HepG2 (cell line): Measurements from ENCODE around the gene RAB28. TPM values are rescaled to one million over a fixed set of nuclear protein-coding genes. Genes with fewer than 3 reads are reported as not detected.

Experiments
- ATAC-seq: fragments of 200-7000 bp; cut with Tn5 transposase; 3 replicates; pipeline ENCODE4 v1.9.1; 2020; ENCODE audit warnings: mild to moderate bottlenecking, moderate library complexity
- BruUV-seq: library from RNA; stranded (reverse); fragments of 400-500 nt; replicated peaks from 2 replicates; lab custom pipeline; 2021; lab: Mats Ljungman, UMichigan
- CTCF ChIA-PET: fragments of 300-600 bp; formaldehyde crosslinking; extraction: SDS; loops from one replicate; lab custom pipeline; 2021; ENCODE audit warnings: low total read pairs, inconsistent platforms, low intra/inter-chr PET ratio; lab: Yijun Ruan, JAX
- POLR2A ChIA-PET: fragments of 350-600 bp; sonication (Branson Sonifier 250); formaldehyde crosslinking; loops from one replicate; lab custom pipeline; 2020; ENCODE audit warnings: antibody characterized with exemption, inconsistent platforms; lab: Yijun Ruan, JAX
- DNase-seq: peaks from one replicate; pipeline ENCODE4 v3.0.0-alpha.2; 2015; ENCODE audit warnings: low spot score
- FAIRE-seq: peaks from 3 replicates; lab custom pipeline; 2011; peaks lifted over from hg19 to GRCh38; lab: Jason Lieb, UNC
- H2AFZ ChIP-seq: one replicate; pipeline ENCODE4 v1.6.1; 2011; ENCODE audit warnings: low read length, inconsistent platforms
- H3K27ac ChIP-seq: fragments of 300-600 bp; 3 replicates; pipeline ENCODE4 v1.8.0; 2011; ENCODE audit warnings: mixed run types, mild to moderate bottlenecking, mixed read lengths, low read length, inconsistent platforms; ENCODE audit not compliant: insufficient read depth; ENCODE audit errors: extremely low read length
- H3K27me3 ChIP-seq, 2 experiments: fragments of 200-600 bp in 1 of 2; 2 replicates in 1 of 2; 3 replicates in 1 of 2; pipeline versions ENCODE4 v1.6.0 to v1.8.0; 2011; ENCODE audit warnings: low read length in 2 of 2, mild to moderate bottlenecking in 2 of 2, moderate library complexity in 2 of 2, inconsistent platforms in 1 of 2; ENCODE audit not compliant: insufficient read depth in 2 of 2, control insufficient read depth in 1 of 2
- H3K36me3 ChIP-seq, 2 experiments: fragments of 200-600 bp in 1 of 2; replicated peaks in 1 of 2; 2 replicates in 1 of 2; 3 replicates in 1 of 2; pipeline versions ENCODE4 v1.5.1 to v1.8.0; 2011; ENCODE audit warnings: low read length in 2 of 2, inconsistent platforms in 1 of 2; ENCODE audit not compliant: insufficient read depth in 2 of 2, control insufficient read depth in 1 of 2
- H3K4me1 ChIP-seq: 2 replicates; pipeline ENCODE4 v1.5.1; 2012; ENCODE audit warnings: low read length, inconsistent platforms; ENCODE audit not compliant: insufficient read depth
- H3K4me2 ChIP-seq: 2 replicates; pipeline ENCODE4 v1.6.0; 2011; ENCODE audit warnings: low read depth, low read length, inconsistent platforms
- H3K4me3 ChIP-seq, 3 experiments: fragments of 200-600 bp in 1 of 3; sonication (generic), shearing (Covaris generic) in 1 of 3; replicated peaks in 1 of 3; 2 replicates each; pipeline ENCODE4 v1.5.1; 2011 to 2016; ENCODE audit warnings: low read length in 3 of 3, inconsistent platforms in 2 of 3, low read depth in 2 of 3, mild to moderate bottlenecking in 2 of 3, control low read depth in 1 of 3, mixed read lengths in 1 of 3; ENCODE audit not compliant: insufficient read depth in 1 of 3
- H3K79me2 ChIP-seq: one replicate; pipeline ENCODE4 v1.6.1; 2011; ENCODE audit warnings: low read length, inconsistent platforms; ENCODE audit not compliant: insufficient read depth
- H3K9ac ChIP-seq: 2 replicates; pipeline ENCODE4 v1.6.0; 2011; ENCODE audit warnings: mild to moderate bottlenecking, low read depth, low read length, inconsistent platforms; ENCODE audit not compliant: insufficient read depth
- H3K9me3 ChIP-seq: 2 replicates; pipeline ENCODE4 v1.5.1; 2012; ENCODE audit warnings: mild to moderate bottlenecking, low read length
- H4K20me1 ChIP-seq: 2 replicates; pipeline ENCODE4 v1.6.0; 2011; ENCODE audit warnings: inconsistent platforms, mild to moderate bottlenecking, low read length, moderate library complexity; ENCODE audit not compliant: insufficient read depth
- BCL6 ChIP-seq: IDR thresholded peaks from 2 replicates; pipeline ENCODE4 v1.6.1; 2016; ENCODE audit warnings: missing genetic modification reagents, missing compliant biosample characterization
- CAMTA2 ChIP-seq: sonication (generic); formaldehyde crosslinking; IDR thresholded peaks from 2 replicates; pipeline ENCODE4 v1.4.0; 2020; ENCODE audit warnings: mild to moderate bottlenecking, missing genetic modification reagents, borderline replicate concordance
- CBX5 ChIP-seq: sonication (generic); formaldehyde crosslinking; IDR thresholded peaks from 2 replicates; pipeline ENCODE4 v1.4.0; 2020; ENCODE audit warnings: missing genetic modification reagents, borderline replicate concordance
- GTF3A ChIP-seq: sonication (generic); formaldehyde crosslinking; conservative IDR thresholded peaks from 2 replicates; pipeline ENCODE4 v1.4.0; 2020; ENCODE audit warnings: mild to moderate bottlenecking, missing genetic modification reagents
- KAT7 ChIP-seq: IDR thresholded peaks from 2 replicates; pipeline ENCODE4 v1.6.1; 2018; ENCODE audit warnings: borderline replicate concordance, missing compliant biosample characterization
- KMT2B ChIP-seq: IDR thresholded peaks from 2 replicates; pipeline ENCODE4 v1.6.1; 2016; ENCODE audit warnings: missing genetic modification reagents, missing compliant biosample characterization
- U2AF1 ChIP-seq: fragments of 200-400 bp; formaldehyde crosslinking; optimal IDR thresholded peaks from 2 replicates; pipeline ENCODE3; 2017; ENCODE audit warnings: mild to moderate bottlenecking, low read depth, low read length
- ZC3H4 ChIP-seq: sonication (generic); formaldehyde crosslinking; IDR thresholded peaks from 2 replicates; pipeline ENCODE4 v1.4.0; 2020; ENCODE audit warnings: missing genetic modification reagents, borderline replicate concordance
- ZFP82 ChIP-seq: sonication (generic); formaldehyde crosslinking; IDR thresholded peaks from 2 replicates; pipeline ENCODE4 v1.5.1; 2020; ENCODE audit warnings: mild to moderate bottlenecking, missing genetic modification reagents, borderline replicate concordance
- ZNF260 ChIP-seq: sonication (generic); formaldehyde crosslinking; IDR thresholded peaks from 2 replicates; pipeline ENCODE4 v1.4.0; 2020; ENCODE audit warnings: missing genetic modification reagents, low read depth, mild to moderate bottlenecking, borderline replicate concordance
- ZNF383 ChIP-seq: sonication (generic); formaldehyde crosslinking; IDR thresholded peaks from 2 replicates; pipeline ENCODE4 v1.4.0; 2020; ENCODE audit warnings: missing genetic modification reagents, mild to moderate bottlenecking, borderline replicate concordance
- ZNF547 ChIP-seq: sonication (generic); formaldehyde crosslinking; IDR thresholded peaks from 2 replicates; pipeline ENCODE4 v1.5.1; 2020; ENCODE audit warnings: mild to moderate bottlenecking, missing genetic modification reagents
- ZNF564 ChIP-seq: sonication (generic); formaldehyde crosslinking; IDR thresholded peaks from 2 replicates; pipeline ENCODE4 v1.8.1; 2023; ENCODE audit warnings: mild to moderate bottlenecking, missing genetic modification reagents
- in situ Hi-C: cut with HindIII; loops from 2 replicates; pipeline ENCODE4 v1.10.0; 2017; ENCODE audit warnings: low pct_unique_long_range_greater_than_20kb; ENCODE audit not compliant: extremely low pct_ligation_motif_present
- intact Hi-C: fragments of 100-400 bp; cut with micrococcal nuclease; formaldehyde crosslinking; loops from one replicate; pipeline ENCODE4 v1.10.0; 2022; ENCODE audit not compliant: unreplicated experiment
- polyA plus RNA-seq, 8 experiments: library from polyadenylated mRNA; depleted of rRNA in 3 of 8; stranded (reverse) in 7 of 8; unstranded in 1 of 8; fragments of >200 nt; fragmentation: Illumina TruSeq in 4 of 8; extraction: Trizol in 4 of 8; gene quantifications; 2 replicates each; pipeline versions ENCODE4 v1.2.1 to v1.2.3, GENCODE V29; 2011 to 2016; ENCODE audit warnings: low read depth in 4 of 8, missing spikeins in 1 of 8, mixed read lengths in 1 of 8; ENCODE audit not compliant: insufficient read depth in 1 of 8
- total RNA-seq, 5 experiments: library from RNA; depleted of rRNA; stranded (reverse); fragments of >200 nt; fragmentation: Illumina TruSeq; extraction: Trizol; gene quantifications; 2 replicates each; pipeline ENCODE4 v1.2.3, GENCODE V29; 2016; ENCODE audit warnings: low read depth in 1 of 5
- TF ChIP-seq, protein P1 (sequence below): sonication (generic); formaldehyde crosslinking; IDR thresholded peaks from 2 replicates; pipeline ENCODE4 v1.4.0; 2020; ENCODE audit warnings: mild to moderate bottlenecking, missing genetic modification reagents
- TF ChIP-seq, protein P2 (sequence below): sonication (generic); formaldehyde crosslinking; IDR thresholded peaks from 2 replicates; pipeline ENCODE4 v1.5.0; 2020; ENCODE audit warnings: mild to moderate bottlenecking, missing genetic modification reagents

RAB28 gene
- total and polyA plus RNA-seq, 2 of the 13 experiments (the other 11 are each of a cell fraction or from before 2014, with no cell fraction given): 11.8 to 18.2 TPM

DNA sequence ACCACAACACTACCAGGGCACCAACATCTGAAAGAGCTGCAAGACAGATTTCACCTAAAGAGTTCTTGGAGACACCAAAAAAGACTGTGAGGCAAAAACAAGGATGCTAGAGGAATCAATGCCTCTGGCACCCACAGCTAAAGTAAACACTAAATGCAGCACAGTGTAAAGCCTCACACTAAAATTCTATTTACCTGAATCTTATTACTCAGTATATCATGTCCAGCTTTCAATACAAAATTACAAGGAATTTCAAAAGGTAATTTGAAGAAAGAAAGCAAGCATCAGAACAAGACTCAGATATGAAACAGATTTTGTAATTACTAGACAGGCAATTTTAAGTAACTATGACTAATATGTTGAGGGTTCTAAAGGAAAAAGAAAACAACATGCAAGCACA, 19.6 kb downstream of the RAB28 start:
- H3K36me3 ChIP-seq: no peaks in the 10 kb centered on the region
- no peaks in the 10 kb centered on the region for H3K27me3 ChIP-seq
- no peak overlapping the region for H3K4me3 ChIP-seq
- H2AFZ ChIP-seq: no peak overlapping the region
- BruUV-seq: no TSS peak
- intact Hi-C loops: no loop called here
- no peak for ATAC-seq
- H3K4me2 ChIP-seq: no peak overlapping the region
- CTCF ChIA-PET: no interaction called here
- no peak for DNase-seq
- H3K9me3 ChIP-seq: no peaks in the 10 kb centered on the region
- H3K79me2 ChIP-seq: no peaks in the 10 kb centered on the region
- in situ Hi-C loops: no loop called here
- no peaks in the 10 kb centered on the region for H4K20me1 ChIP-seq
- FAIRE-seq: no peak
- no peak for TF ChIP-seq U2AF1
- TF ChIP-seq KAT7 (CRISPR knock-in tag): no peak
- TF ChIP-seq, protein P1, sequence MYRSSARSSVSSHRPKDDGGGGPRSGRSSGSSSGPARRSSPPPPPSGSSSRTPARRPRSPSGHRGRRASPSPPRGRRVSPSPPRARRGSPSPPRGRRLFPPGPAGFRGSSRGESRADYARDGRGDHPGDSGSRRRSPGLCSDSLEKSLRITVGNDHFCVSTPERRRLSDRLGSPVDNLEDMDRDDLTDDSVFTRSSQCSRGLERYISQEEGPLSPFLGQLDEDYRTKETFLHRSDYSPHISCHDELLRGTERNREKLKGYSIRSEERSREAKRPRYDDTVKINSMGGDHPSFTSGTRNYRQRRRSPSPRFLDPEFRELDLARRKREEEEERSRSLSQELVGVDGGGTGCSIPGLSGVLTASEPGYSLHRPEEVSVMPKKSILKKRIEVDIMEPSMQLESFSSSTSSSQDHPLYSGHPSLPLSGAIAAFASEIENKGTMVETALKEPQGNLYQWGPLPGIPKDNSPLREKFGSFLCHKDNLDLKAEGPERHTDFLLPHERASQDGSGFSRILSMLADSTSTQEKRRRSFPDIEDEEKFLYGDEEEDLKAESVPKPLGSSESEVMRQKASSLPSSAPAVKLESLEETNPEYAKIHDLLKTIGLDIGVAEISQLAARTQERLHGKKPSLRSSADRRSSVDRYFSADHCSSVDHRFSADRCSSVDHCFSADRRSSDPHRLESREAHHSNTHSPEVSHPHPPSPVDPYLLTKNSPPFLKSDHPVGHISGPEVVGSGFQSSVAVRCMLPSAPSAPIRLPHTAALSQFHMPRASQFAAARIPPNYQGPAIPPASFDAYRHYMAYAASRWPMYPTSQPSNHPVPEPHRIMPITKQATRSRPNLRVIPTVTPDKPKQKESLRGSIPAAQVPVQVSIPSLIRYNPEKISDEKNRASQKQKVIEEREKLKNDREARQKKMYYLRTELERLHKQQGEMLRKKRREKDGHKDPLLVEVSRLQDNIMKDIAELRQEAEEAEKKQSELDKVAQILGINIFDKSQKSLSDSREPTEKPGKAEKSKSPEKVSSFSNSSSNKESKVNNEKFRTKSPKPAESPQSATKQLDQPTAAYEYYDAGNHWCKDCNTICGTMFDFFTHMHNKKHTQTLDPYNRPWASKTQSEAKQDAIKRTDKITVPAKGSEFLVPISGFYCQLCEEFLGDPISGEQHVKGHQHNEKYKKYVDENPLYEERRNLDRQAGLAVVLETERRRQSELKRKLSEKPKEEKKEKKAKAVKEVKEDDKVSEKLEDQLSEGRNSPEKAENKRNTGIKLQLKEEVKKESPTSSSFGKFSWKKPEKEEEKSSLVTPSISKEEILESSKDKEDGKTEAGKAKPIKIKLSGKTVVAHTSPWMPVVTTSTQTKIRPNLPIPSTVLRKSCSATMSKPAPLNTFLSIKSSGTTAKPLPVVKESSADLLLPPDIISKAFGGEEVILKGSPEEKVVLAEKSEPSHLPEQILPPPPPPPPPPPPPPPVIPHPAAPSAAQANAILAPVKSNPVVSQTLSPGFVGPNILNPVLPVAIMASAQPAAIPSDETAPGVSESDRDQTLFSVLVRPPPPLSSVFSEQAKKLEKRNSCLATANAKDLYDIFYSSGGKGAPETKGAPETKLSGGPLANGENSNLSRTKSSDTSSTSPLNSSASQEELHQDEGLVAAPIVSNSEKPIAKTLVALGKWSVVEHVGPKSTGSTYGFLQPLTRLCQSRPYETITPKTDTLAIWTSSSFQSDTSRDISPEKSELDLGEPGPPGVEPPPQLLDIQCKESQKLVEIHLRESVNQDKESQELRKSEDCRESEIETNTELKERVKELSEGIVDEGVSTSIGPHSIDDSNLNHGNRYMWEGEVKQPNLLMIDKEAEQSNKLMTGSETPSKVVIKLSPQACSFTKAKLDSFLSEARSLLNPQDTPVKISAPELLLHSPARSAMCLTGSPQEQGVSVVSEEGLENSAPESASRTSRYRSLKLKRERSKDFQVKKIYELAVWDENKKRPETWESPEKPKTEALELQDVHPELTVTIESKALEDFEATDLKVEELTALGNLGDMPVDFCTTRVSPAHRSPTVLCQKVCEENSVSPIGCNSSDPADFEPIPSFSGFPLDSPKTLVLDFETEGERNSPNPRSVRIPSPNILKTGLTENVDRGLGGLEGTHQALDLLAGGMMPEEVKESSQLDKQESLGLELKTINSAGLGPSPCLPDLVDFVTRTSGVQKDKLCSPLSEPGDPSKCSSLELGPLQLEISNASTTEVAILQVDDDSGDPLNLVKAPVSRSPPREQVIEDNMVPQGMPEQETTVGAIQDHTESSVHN (CRISPR knock-in tag): no peak
- no peak for TF ChIP-seq BCL6 (CRISPR knock-in tag)
- TF ChIP-seq ZNF260 (CRISPR knock-in tag): no peak
- no peak for TF ChIP-seq ZFP82 (CRISPR knock-in tag)
- TF ChIP-seq, protein P2, sequence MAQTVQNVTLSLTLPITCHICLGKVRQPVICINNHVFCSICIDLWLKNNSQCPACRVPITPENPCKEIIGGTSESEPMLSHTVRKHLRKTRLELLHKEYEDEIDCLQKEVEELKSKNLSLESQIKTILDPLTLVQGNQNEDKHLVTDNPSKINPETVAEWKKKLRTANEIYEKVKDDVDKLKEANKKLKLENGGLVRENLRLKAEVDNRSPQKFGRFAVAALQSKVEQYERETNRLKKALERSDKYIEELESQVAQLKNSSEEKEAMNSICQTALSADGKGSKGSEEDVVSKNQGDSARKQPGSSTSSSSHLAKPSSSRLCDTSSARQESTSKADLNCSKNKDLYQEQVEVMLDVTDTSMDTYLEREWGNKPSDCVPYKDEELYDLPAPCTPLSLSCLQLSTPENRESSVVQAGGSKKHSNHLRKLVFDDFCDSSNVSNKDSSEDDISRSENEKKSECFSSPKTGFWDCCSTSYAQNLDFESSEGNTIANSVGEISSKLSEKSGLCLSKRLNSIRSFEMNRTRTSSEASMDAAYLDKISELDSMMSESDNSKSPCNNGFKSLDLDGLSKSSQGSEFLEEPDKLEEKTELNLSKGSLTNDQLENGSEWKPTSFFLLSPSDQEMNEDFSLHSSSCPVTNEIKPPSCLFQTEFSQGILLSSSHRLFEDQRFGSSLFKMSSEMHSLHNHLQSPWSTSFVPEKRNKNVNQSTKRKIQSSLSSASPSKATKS (CRISPR knock-in tag): no peak
- no peak for TF ChIP-seq ZNF564 (CRISPR knock-in tag)
- no peak for TF ChIP-seq ZNF547
- no peak for TF ChIP-seq ZNF383
- TF ChIP-seq CBX5 (CRISPR knock-in tag): no peak
- TF ChIP-seq ZC3H4 (CRISPR knock-in tag): no peak
- no peak for TF ChIP-seq GTF3A (CRISPR knock-in tag)
- no peak for TF ChIP-seq CAMTA2 (CRISPR knock-in tag)
- TF ChIP-seq KMT2B (CRISPR knock-in tag): no peak
- TF ChIP-seq, all 625 proteins: peak for 0
- no peak overlapping the region for H3K27ac ChIP-seq
- no peaks in the 10 kb centered on the region for H3K4me1 ChIP-seq
- POLR2A ChIA-PET: no interaction called here
- no peak overlapping the region for H3K9ac ChIP-seq
